Hematopoietic multipotent progenitor cell treated with erythropoietin and hydrocortisone succinate and interleukin-3 and kit ligand, for 6 days (in vitro differentiated cells): ENCODE measurements around the gene ATP6AP1.
A peak's percentile ranks its signal among the peaks of the same experiment; 100 is the strongest.
"Not testable (repeated sequence)": the region's sequence is repeated elsewhere in the genome, so short reads cannot be mapped to it uniquely, and the experiment has no call there.

Source experiments
- DNase-seq: peaks from one replicate; pipeline ENCODE4 v3.0.0-alpha.2; 2015

ATP6AP1 gene

GRCh38 chrX:154399527-154400368 lies 28.7 kb upstream of the ATP6AP1 start:
- peak; percentile 10 for DNase-seq

- not testable (repeated sequence) for DNase-seq
Observed at GRCh38 chrX:154400369-154400817, 28.1 kb upstream of the ATP6AP1 start.

- DNase-seq, result peak; percentile 43
Observed at GRCh38 chrX:154401045-154401799, 27.3 kb upstream of the ATP6AP1 start.

GRCh38 chrX:154401918-154402621 lies 26.4 kb upstream of the ATP6AP1 start:
- peak; percentile 35 for DNase-seq

- no peak for DNase-seq
Observed at GRCh38 chrX:154402622-154403127, 25.8 kb upstream of the ATP6AP1 start.

- no peak for DNase-seq
Observed at GRCh38 chrX:154403192-154403591, 25.3 kb upstream of the ATP6AP1 start.

- no peak for DNase-seq
Observed at GRCh38 chrX:154403858-154404257, 24.6 kb upstream of the ATP6AP1 start.

GRCh38 chrX:154404625-154405192 lies 23.8 kb upstream of the ATP6AP1 start:
- DNase-seq, result no peak

GRCh38 chrX:154408659-154409221 lies 19.7 kb upstream of the ATP6AP1 start:
- DNase-seq, result no peak

GRCh38 chrX:154409222-154409871 lies 19.1 kb upstream of the ATP6AP1 start, which contains the start of gene DNASE1L1:
TSS of gene DNASE1L1 (minus strand) at chrX:154409254. CDS start at chrX:154405568, 3,686 bp downstream.
- DNase-seq, result peak; percentile 85

- peak; percentile 76 for DNase-seq
Observed at GRCh38 chrX:154411981-154412340, 16.5 kb upstream of the ATP6AP1 start.

- peak; percentile 61 for DNase-seq
Observed at GRCh38 chrX:154412468-154412867, 16.0 kb upstream of the ATP6AP1 start.

- no peak for DNase-seq
Observed at GRCh38 chrX:154413142-154413541, 15.3 kb upstream of the ATP6AP1 start.

GRCh38 chrX:154417157-154417556 lies 11.3 kb upstream of the ATP6AP1 start:
- peak; percentile 22 for DNase-seq

GRCh38 chrX:154419189-154419588 lies 9.3 kb upstream of the ATP6AP1 start:
- no peak for DNase-seq

GRCh38 chrX:154419688-154420401 lies 8.6 kb upstream of the ATP6AP1 start:
- DNase-seq, result no peak

- DNase-seq, result no peak
Observed at GRCh38 chrX:154420402-154420756, 8.1 kb upstream of the ATP6AP1 start.

- DNase-seq, result peak; percentile 14
Observed at GRCh38 chrX:154426916-154427770, 1.3 kb upstream of the ATP6AP1 start.

- peak; percentile 10 for DNase-seq
Observed at GRCh38 chrX:154429711-154430110, 1.2 kb downstream of the ATP6AP1 start.

GRCh38 chrX:154430479-154430878 lies 2.0 kb downstream of the ATP6AP1 start:
- DNase-seq, result peak; percentile 23
